Vagina (tissue), 2 donors: ENCODE results near the gene NKAIN2. TPM values are rescaled to one million over a fixed set of nuclear protein-coding genes. Genes with fewer than 3 reads are reported as not detected.

ENCODE experiments used
- DNase-seq, 2 donors: peaks; one replicate each; pipeline ENCODE4 v3.0.0-alpha.2; 2017; ENCODE audit errors: extremely low spot score in 2 of 2
- H3K27ac ChIP-seq: fragments of 200-600 bp; sonication (generic); one replicate; pipeline ENCODE4 v1.5.1; 2019
- H3K27me3 ChIP-seq: fragments of 200-600 bp; sonication (generic); one replicate; pipeline ENCODE4 v1.5.1; 2019
- H3K36me3 ChIP-seq, 2 donors: fragments of 200-600 bp; sonication (generic); one replicate each; pipeline ENCODE4 v1.5.1; 2017 to 2019
- H3K4me1 ChIP-seq: fragments of 200-600 bp; sonication (generic); one replicate; pipeline ENCODE4 v1.5.1; 2019
- H3K4me3 ChIP-seq, 2 donors: fragments of 200-600 bp; sonication (generic); 1 replicate in 1 of 2; 2 replicates in 1 of 2; pipeline ENCODE4 v1.5.1; 2016 to 2019
- H3K9me3 ChIP-seq: fragments of 200-600 bp; sonication (generic); one replicate; pipeline ENCODE4 v1.5.1; 2019
- POLR2A ChIP-seq, 2 donors: fragments of 450-650 bp; IDR thresholded peaks; one replicate each; pipeline ENCODE4 v1.6.1; 2017; ENCODE audit warnings: antibody characterized with exemption in 2 of 2, mild to moderate bottlenecking in 2 of 2, moderate library complexity in 2 of 2
- POLR2AphosphoS5 ChIP-seq, 2 donors: sonication (generic); formaldehyde crosslinking; IDR thresholded peaks; one replicate each; pipeline ENCODE4 v1.9.0; 2017; ENCODE audit warnings: antibody characterized with exemption in 2 of 2, mild to moderate bottlenecking in 2 of 2, low read depth in 1 of 2; ENCODE audit not compliant: insufficient read depth in 1 of 2
- intact Hi-C: fragments of 100-400 bp; cut with DNase I; formaldehyde crosslinking; loops from one replicate; pipeline ENCODE4 v1.15.1; 2023
- total RNA-seq: library from RNA; depleted of rRNA; stranded (reverse); fragments of >200 nt; gene quantifications from one replicate; pipeline ENCODE4 v1.2.3, GENCODE V29; 2016
- TF ChIP-seq, protein P1 (sequence below), 3 experiments: fragments of 450-650 bp in 2 of 3; fragments of 200-600 bp in 1 of 3; sonication (generic) in 1 of 3; IDR thresholded peaks; one replicate each; pipeline ENCODE4 v1.5.1; 2017 to 2019; ENCODE audit warnings: antibody characterized with exemption in 3 of 3, mild to moderate bottlenecking in 2 of 3, moderate library complexity in 2 of 3

NKAIN2 gene
- total RNA-seq, 1 donor from 2014 or later = not detected

GRCh38 chr6:123895346-123895745 is 91.7 kb downstream of the NKAIN2 start:
- Histone ChIP-seq H3K9me3 (no peaks in the 10 kb centered on the region), H3K4me3 (no peak overlapping the region), H3K36me3 (no peaks in the 10 kb centered on the region), H3K27me3 (no peaks in the 10 kb centered on the region), H3K4me1 (no peaks in the 10 kb centered on the region), H3K27ac (no peak overlapping the region)
- intact Hi-C loops = no loop called here
- TF ChIP-seq, protein P1, sequence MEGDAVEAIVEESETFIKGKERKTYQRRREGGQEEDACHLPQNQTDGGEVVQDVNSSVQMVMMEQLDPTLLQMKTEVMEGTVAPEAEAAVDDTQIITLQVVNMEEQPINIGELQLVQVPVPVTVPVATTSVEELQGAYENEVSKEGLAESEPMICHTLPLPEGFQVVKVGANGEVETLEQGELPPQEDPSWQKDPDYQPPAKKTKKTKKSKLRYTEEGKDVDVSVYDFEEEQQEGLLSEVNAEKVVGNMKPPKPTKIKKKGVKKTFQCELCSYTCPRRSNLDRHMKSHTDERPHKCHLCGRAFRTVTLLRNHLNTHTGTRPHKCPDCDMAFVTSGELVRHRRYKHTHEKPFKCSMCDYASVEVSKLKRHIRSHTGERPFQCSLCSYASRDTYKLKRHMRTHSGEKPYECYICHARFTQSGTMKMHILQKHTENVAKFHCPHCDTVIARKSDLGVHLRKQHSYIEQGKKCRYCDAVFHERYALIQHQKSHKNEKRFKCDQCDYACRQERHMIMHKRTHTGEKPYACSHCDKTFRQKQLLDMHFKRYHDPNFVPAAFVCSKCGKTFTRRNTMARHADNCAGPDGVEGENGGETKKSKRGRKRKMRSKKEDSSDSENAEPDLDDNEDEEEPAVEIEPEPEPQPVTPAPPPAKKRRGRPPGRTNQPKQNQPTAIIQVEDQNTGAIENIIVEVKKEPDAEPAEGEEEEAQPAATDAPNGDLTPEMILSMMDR (IDR thresholded peaks at IDR 0.05) = no peak
- TF ChIP-seq POLR2AphosphoS5 (IDR thresholded peaks at IDR 0.05; ENCODE audit: insufficient read depth in 1 of 2, low read depth in 1 of 2) (no peak), POLR2A (IDR thresholded peaks at IDR 0.05) (no peak)
- no peak for DNase-seq

- H3K4me3 ChIP-seq = no peak overlapping the region
- no peaks in the 10 kb centered on the region for H3K27me3 ChIP-seq
- no peaks in the 10 kb centered on the region for H3K36me3 ChIP-seq
- TF ChIP-seq POLR2A (IDR thresholded peaks at IDR 0.05) (no peak), POLR2AphosphoS5 (IDR thresholded peaks at IDR 0.05; ENCODE audit: insufficient read depth in 1 of 2, low read depth in 1 of 2) (no peak)
- TF ChIP-seq, protein P1 (IDR thresholded peaks at IDR 0.05) = no peak
- intact Hi-C loops = no loop called here
- no peak for DNase-seq
- H3K27ac ChIP-seq = no peak overlapping the region
- H3K4me1 ChIP-seq = no peaks in the 10 kb centered on the region
- no peaks in the 10 kb centered on the region for H3K9me3 ChIP-seq
Measured at GRCh38 chr6:123895806-123896205, 92.1 kb downstream of the NKAIN2 start.

DNA sequence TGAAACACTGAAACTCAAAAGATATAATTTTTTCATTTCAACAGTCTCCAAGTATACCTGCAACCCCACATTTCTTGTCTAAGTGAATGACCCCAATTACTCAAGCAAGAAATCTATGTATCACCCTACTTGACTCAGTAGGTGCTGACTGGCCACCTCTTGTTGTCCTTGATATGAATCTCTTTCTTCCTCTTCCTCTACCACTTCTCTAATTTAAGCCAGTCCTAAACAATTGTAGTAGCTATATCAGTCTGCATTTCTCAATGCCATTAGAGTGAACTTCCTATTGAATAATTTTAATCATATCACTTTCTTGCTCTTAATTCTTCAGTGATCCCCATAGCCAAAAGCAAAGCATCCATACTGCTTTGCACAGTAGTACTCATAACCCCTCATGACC is 93.2 kb downstream of the NKAIN2 start:
- Histone ChIP-seq H3K9me3 (no peaks in the 10 kb centered on the region), H3K27me3 (no peaks in the 10 kb centered on the region), H3K27ac (no peak overlapping the region), H3K36me3 (no peaks in the 10 kb centered on the region), H3K4me1 (no peaks in the 10 kb centered on the region), H3K4me3 (no peak overlapping the region)
- no peak for DNase-seq
- intact Hi-C loops = no loop called here
- TF ChIP-seq, protein P1 (IDR thresholded peaks at IDR 0.05) = no peak
- TF ChIP-seq POLR2A (IDR thresholded peaks at IDR 0.05) (no peak), POLR2AphosphoS5 (IDR thresholded peaks at IDR 0.05; ENCODE audit: insufficient read depth in 1 of 2, low read depth in 1 of 2) (no peak)

DNA sequence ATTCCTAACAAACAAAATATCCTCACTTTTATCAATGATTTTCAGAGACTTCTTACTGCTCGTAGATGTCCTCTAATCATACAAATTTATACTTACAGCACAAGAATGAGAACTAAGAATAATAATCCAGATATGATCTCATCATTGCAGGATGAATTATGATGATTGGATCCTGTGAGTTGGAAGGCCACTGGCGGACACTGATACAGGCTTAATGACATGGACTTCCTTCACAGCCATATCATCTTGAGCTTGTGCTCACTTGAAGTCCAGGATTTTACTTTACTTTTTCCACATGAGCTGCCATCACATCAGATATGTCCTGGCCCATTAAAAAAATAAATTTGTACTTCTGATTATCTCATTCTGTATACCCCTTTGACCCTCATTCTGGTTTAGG is 94.3 kb downstream of the NKAIN2 start:
- H3K27me3 ChIP-seq = no peaks in the 10 kb centered on the region
- intact Hi-C loops = no loop called here
- TF ChIP-seq POLR2A (IDR thresholded peaks at IDR 0.05) (no peak), POLR2AphosphoS5 (IDR thresholded peaks at IDR 0.05; ENCODE audit: insufficient read depth in 1 of 2, low read depth in 1 of 2) (no peak)
- TF ChIP-seq, protein P1 (IDR thresholded peaks at IDR 0.05) = no peak
- H3K4me3 ChIP-seq = no peak overlapping the region
- H3K9me3 ChIP-seq = no peaks in the 10 kb centered on the region
- no peaks in the 10 kb centered on the region for H3K4me1 ChIP-seq
- no peaks in the 10 kb centered on the region for H3K36me3 ChIP-seq
- H3K27ac ChIP-seq = no peak overlapping the region
- no peak for DNase-seq

DNA sequence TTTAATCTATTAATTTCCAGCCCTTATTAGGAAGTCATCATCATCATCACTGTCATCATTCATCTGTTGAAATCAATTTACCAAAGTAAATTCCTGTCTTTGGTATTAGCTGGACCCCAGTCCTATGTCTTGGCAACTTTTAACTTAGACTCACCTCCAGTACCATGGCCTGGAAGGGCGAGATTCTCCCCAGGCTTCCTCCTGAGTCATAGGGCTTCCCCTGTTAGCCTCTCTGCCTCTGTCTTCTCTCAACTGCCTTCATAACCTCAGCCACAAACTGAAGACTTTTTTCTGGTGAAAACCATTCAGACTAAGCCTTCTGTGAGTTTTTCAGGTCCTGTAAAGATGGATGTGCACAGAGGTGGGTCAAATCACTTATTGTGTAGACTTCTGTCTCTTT is 95.0 kb downstream of the NKAIN2 start:
- Histone ChIP-seq H3K9me3 (no peaks in the 10 kb centered on the region), H3K36me3 (no peaks in the 10 kb centered on the region), H3K4me1 (no peaks in the 10 kb centered on the region), H3K4me3 (no peak overlapping the region), H3K27ac (no peak overlapping the region), H3K27me3 (no peaks in the 10 kb centered on the region)
- TF ChIP-seq POLR2AphosphoS5 (IDR thresholded peaks at IDR 0.05; ENCODE audit: insufficient read depth in 1 of 2, low read depth in 1 of 2) = no peak
- TF ChIP-seq, protein P1 (IDR thresholded peaks at IDR 0.05) = no peak
- TF ChIP-seq POLR2A (IDR thresholded peaks at IDR 0.05) = no peak
- DNase-seq = no peak
- intact Hi-C loops = no loop called here
